ENCODE data around the gene PNPLA7.
A peak's percentile ranks its signal among the peaks of the same experiment; 100 is the strongest.
"Not testable (repeated sequence)": the region's sequence is repeated elsewhere in the genome, so short reads cannot be mapped to it uniquely, and the experiment has no call there.

The PNPLA7 gene

GRCh38 chr9:137550231-137550621, at the start of gene PNPLA7:
TSS of gene PNPLA7 (minus strand) at chr9:137550402. CDS start at chr9:137550197, 205 bp downstream.
- no peak for DNase-seq (ENCODE audit: low read depth, low spot score)

- no peak for DNase-seq (ENCODE audit: low read depth, low spot score)
These were observed 48.7 kb upstream of the PNPLA7 start for GRCh38 chr9:137598943-137599342.

- DNase-seq (ENCODE audit: low read depth, low spot score), result not testable (repeated sequence)
These were observed 46.4 kb upstream of the PNPLA7 start for GRCh38 chr9:137596577-137596976.

- DNase-seq (ENCODE audit: low read depth, low spot score), result no peak
These were observed 43.0 kb upstream of the PNPLA7 start for GRCh38 chr9:137593176-137593575.

GRCh38 chr9:137592767-137593166, 42.6 kb upstream of the PNPLA7 start:
- DNase-seq (ENCODE audit: low read depth, low spot score), result no peak

- DNase-seq (ENCODE audit: low read depth, low spot score), result no peak
These were observed 40.5 kb upstream of the PNPLA7 start, which contains the start of gene ZMYND19 for GRCh38 chr9:137590469-137591383. TSS of gene ZMYND19 (minus strand) at chr9:137590512. CDS start at chr9:137590263, 249 bp downstream.

- no peak for DNase-seq (ENCODE audit: low read depth, low spot score)
These were observed 39.9 kb upstream of the PNPLA7 start for GRCh38 chr9:137590123-137590468.

- no peak for DNase-seq (ENCODE audit: low read depth, low spot score)
These were observed 39.4 kb upstream of the PNPLA7 start for GRCh38 chr9:137589441-137590122.

- DNase-seq (ENCODE audit: low read depth, low spot score), result no peak
These were observed 38.7 kb upstream of the PNPLA7 start for GRCh38 chr9:137588891-137589290.

GRCh38 chr9:137588311-137588710, 38.1 kb upstream of the PNPLA7 start:
- DNase-seq (ENCODE audit: low read depth, low spot score), result no peak

- DNase-seq (ENCODE audit: low read depth, low spot score), result no peak
These were observed 36.7 kb upstream of the PNPLA7 start for GRCh38 chr9:137586854-137587253.

- DNase-seq (ENCODE audit: low read depth, low spot score), result no peak
These were observed 33.8 kb upstream of the PNPLA7 start for GRCh38 chr9:137583957-137584356.

GRCh38 chr9:137583347-137583746, 33.1 kb upstream of the PNPLA7 start:
- no peak for DNase-seq (ENCODE audit: low read depth, low spot score)

GRCh38 chr9:137582286-137582860, 32.2 kb upstream of the PNPLA7 start:
- no peak for DNase-seq (ENCODE audit: low read depth, low spot score)

- DNase-seq (ENCODE audit: low read depth, low spot score), result no peak
These were observed 31.4 kb upstream of the PNPLA7 start for GRCh38 chr9:137581361-137582285.

GRCh38 chr9:137580954-137581322, 30.7 kb upstream of the PNPLA7 start:
- no peak for DNase-seq (ENCODE audit: low read depth, low spot score)

- DNase-seq (ENCODE audit: low read depth, low spot score), result no peak
These were observed 30.2 kb upstream of the PNPLA7 start for GRCh38 chr9:137580209-137580953.

GRCh38 chr9:137579259-137579604, 29.0 kb upstream of the PNPLA7 start:
- DNase-seq (ENCODE audit: low read depth, low spot score), result no peak

GRCh38 chr9:137578518-137579258, 28.5 kb upstream of the PNPLA7 start, which contains the start of gene DPH7:
TSS of gene DPH7 (minus strand) at chr9:137578925. CDS start at chr9:137578777, 148 bp downstream.
- DNase-seq (ENCODE audit: low read depth, low spot score), result peak; percentile 49

All from brain pericyte (primary cell).